Heart left ventricle (tissue), 16 donors: ENCODE results near the gene TSPOAP1. TPM values are rescaled to one million over a fixed set of nuclear protein-coding genes. Genes with fewer than 3 reads are reported as not detected.

Source experiments
- ATAC-seq, 4 donors: fragments of 200-7000 bp; cut with Tn5 transposase; one replicate each; pipeline ENCODE4 v1.9.1; 2020 to 2022; ENCODE audit warnings: moderate library complexity in 4 of 4, mild to moderate bottlenecking in 3 of 4, moderate number of reproducible peaks in 1 of 4
- DNase-seq, 5 donors: peaks; one replicate each; pipeline ENCODE4 v3.0.0-alpha.2; 2020
- H3K27ac ChIP-seq, 12 donors: fragments of 200-600 bp; sonication (generic) in 4 of 12; one replicate each; pipeline versions ENCODE4 v1.5.0 to v1.8.0; 2016 to 2022; ENCODE audit warnings: mild to moderate bottlenecking in 2 of 12
- H3K27me3 ChIP-seq, 9 donors: fragments of 200-600 bp; sonication (generic) in 2 of 9; one replicate each; pipeline versions ENCODE4 v1.5.1 to v1.8.0; 2016 to 2022; ENCODE audit warnings: mild to moderate bottlenecking in 3 of 9
- H3K36me3 ChIP-seq, 9 donors: fragments of 200-600 bp; sonication (generic) in 2 of 9; one replicate each; pipeline versions ENCODE4 v1.5.0 to v1.8.0; 2018 to 2022; ENCODE audit warnings: mild to moderate bottlenecking in 2 of 9
- H3K4me1 ChIP-seq, 12 donors: fragments of 200-600 bp; sonication (generic) in 4 of 12; one replicate each; pipeline versions ENCODE4 v1.5.0 to v1.8.0; 2016 to 2022; ENCODE audit warnings: mild to moderate bottlenecking in 3 of 12
- H3K4me3 ChIP-seq, 12 donors: fragments of 200-600 bp; sonication (generic) in 4 of 12; one replicate each; pipeline versions ENCODE4 v1.5.0 to v1.8.0; 2017 to 2022; ENCODE audit warnings: mild to moderate bottlenecking in 9 of 12, moderate library complexity in 4 of 12
- H3K9me3 ChIP-seq, 12 donors: fragments of 200-600 bp; sonication (generic) in 4 of 12; one replicate each; pipeline versions ENCODE4 v1.5.0 to v1.8.0; 2016 to 2022; ENCODE audit warnings: mild to moderate bottlenecking in 1 of 12
- CTCF ChIP-seq, 12 donors: fragments of 200-600 bp; sonication (generic) in 4 of 12; IDR thresholded peaks; one replicate each; pipeline versions ENCODE4 v1.5.0 to v1.8.0; 2018 to 2022; ENCODE audit warnings: antibody characterized with exemption in 12 of 12, mild to moderate bottlenecking in 5 of 12
- POLR2A ChIP-seq, 2 donors: fragments of 450-650 bp; IDR thresholded peaks; one replicate each; pipeline ENCODE4 v1.6.1; 2017; ENCODE audit warnings: antibody characterized with exemption in 2 of 2, mild to moderate bottlenecking in 2 of 2, moderate library complexity in 2 of 2
- WGBS, 4 donors: extraction: QIAGEN DNeasy Blood & Tissue Kit in 2 of 4; methylation state at CpG; one replicate each; pipeline versions ENCODE4 v1.1.5 to v1.1.7; 2013 to 2018; 5-methylcytosine and 5-hydroxymethylcytosine counted together
- intact Hi-C, 10 donors: fragments of 100-400 bp; cut with DNase I; formaldehyde crosslinking; loops; one replicate each; pipeline versions ENCODE4 v1.11.1 to v1.14.2; 2022
- polyA plus RNA-seq, 2 donors: library from polyadenylated mRNA; stranded (reverse); fragments of 200-250 nt; gene quantifications; one replicate each; pipeline ENCODE4 v1.2.3, GENCODE V29; 2013
- total RNA-seq, 9 donors: library from RNA; depleted of rRNA in 2 of 9; stranded (reverse); fragments of >200 nt in 2 of 9; fragmentation: NEBNext Ultra II Directional in 3 of 9; extraction: Animal tissue kit (Norgen Biotek cat#: 25700) in 3 of 9; gene quantifications; one replicate each; pipeline versions ENCODE4 v1.1.0 to v1.2.4, GENCODE V29; 2016 to 2023
- donor health status: ischemic (EF 13 %, LVEDD 7.1; RV severe dilation, severe dysfunction).
- donor health status: healthy with polysubstance abuse.
- donor health status: DM: no; HTN: yes; CAD: no.
- donor health status: DM: no; HTN: no; CAD: no.
- donor health status: ischemic (EF 25% LVEDD 6.9; RV normal size, moderate dysfunction).
- donor health status: ischemic (EF 25% LVEDD 5.7; RV mildly dilated, moderate dysfunction).
- donor health status: healthy.
- donor health status: DM: yes; HTN: yes; CAD: no.
- donor health status: ischemic (EF 35%, LVEDD 5.7; RV mildly dilated, moderate dysfunction).
- donor health status: nonischemic (EF 11% LVEDD 7.7; RV severe dilation, severe dysfunction).
- donor health status: DM: yes; HTN: yes; CAD: no.
- donor health status: PGD.
- donor health status: ischemic (EF 29% LVEDD 5.4; RV normal size, mild dysfunction).
- donor health status: nonischemic (EF 23%, LVEDD 6.1; RV moderate dilation, normal function).

The TSPOAP1 gene
- total and polyA plus RNA-seq, 11 donors = 1.6 to 23.1 (median 13.3) TPM

GRCh38 chr17:58308985-58309917 is 19.3 kb downstream of the TSPOAP1 start:
- H3K36me3 ChIP-seq = no peaks in the 10 kb centered on the region
- no peak for DNase-seq
- H3K9me3 ChIP-seq = no peaks in the 10 kb centered on the region
- no peak for ATAC-seq
- TF ChIP-seq POLR2A (IDR thresholded peaks at IDR 0.05) = no peak
- TF ChIP-seq CTCF (IDR thresholded peaks at IDR 0.05) = no peak
- no peaks in the 10 kb centered on the region for H3K27me3 ChIP-seq
- no peak overlapping the region for H3K27ac ChIP-seq
- H3K4me3 ChIP-seq = no peak overlapping the region
- H3K4me1 ChIP-seq = peaks cover 0 to 4% (median 0%) of the 10 kb centered on the region in 12 donors
- 66 to 80% (median 69%) methylated on average over 21 of the region's 21 CpGs for WGBS, 4 donors
- intact Hi-C loops = loop anchor here in 3 of 10 donors (5.0 to 10.0 kb wide), 2 partner anchors 136 to 138 kb away; no protein-coding TSS in a partner anchor

- TF ChIP-seq CTCF (IDR thresholded peaks at IDR 0.05) (peak in 7 of 12 donors; percentile 8 to 30 (median 17)), POLR2A (IDR thresholded peaks at IDR 0.05) (no peak)
- Histone ChIP-seq H3K4me1 (peaks cover 0 to 4% (median 0%) of the 10 kb centered on the region in 12 donors), H3K4me3 (no peak overlapping the region), H3K9me3 (no peaks in the 10 kb centered on the region), H3K27me3 (peaks cover 0 to 3% (median 0%) of the 10 kb centered on the region in 9 donors), H3K36me3 (no peaks in the 10 kb centered on the region), H3K27ac (no peak overlapping the region)
- 65 to 76% (median 73%) methylated on average over 28 to 32 of the region's 32 CpGs for WGBS, 4 donors
- DNase-seq (no peak), ATAC-seq (no peak)
- intact Hi-C loops = loop anchor here in 3 of 10 donors (5.0 to 10.0 kb wide), 2 partner anchors 136 to 139 kb away; no protein-coding TSS in a partner anchor
Observed at GRCh38 chr17:58308173-58308984, 20.2 kb downstream of the TSPOAP1 start.

- ATAC-seq (no peak), DNase-seq (no peak)
- TF ChIP-seq POLR2A (IDR thresholded peaks at IDR 0.05) (no peak), CTCF (IDR thresholded peaks at IDR 0.05) (no peak)
- 82 to 85% (median 83%) methylated on average over 17 to 20 of the region's 20 CpGs for WGBS, 4 donors
- Histone ChIP-seq H3K27ac (no peak overlapping the region), H3K36me3 (no peaks in the 10 kb centered on the region), H3K4me3 (no peak overlapping the region), H3K9me3 (no peaks in the 10 kb centered on the region), H3K4me1 (peaks cover 0 to 4% (median 0%) of the 10 kb centered on the region in 12 donors), H3K27me3 (peaks cover 0 to 4% (median 0%) of the 10 kb centered on the region in 9 donors)
- intact Hi-C loops = loop anchor here in 3 of 10 donors (5.0 to 10.0 kb wide), 2 partner anchors 137 to 140 kb away; no protein-coding TSS in a partner anchor
Observed at GRCh38 chr17:58307468-58308172, 21.0 kb downstream of the TSPOAP1 start.
